Activated gamma-delta T cell (primary cell): Measurements from ENCODE around the gene NFKBIE.

Experiments
- DNase-seq: peaks from one replicate; lab custom pipeline; 2025; lab: John Stamatoyannopoulos, UW

The NFKBIE gene

DNA sequence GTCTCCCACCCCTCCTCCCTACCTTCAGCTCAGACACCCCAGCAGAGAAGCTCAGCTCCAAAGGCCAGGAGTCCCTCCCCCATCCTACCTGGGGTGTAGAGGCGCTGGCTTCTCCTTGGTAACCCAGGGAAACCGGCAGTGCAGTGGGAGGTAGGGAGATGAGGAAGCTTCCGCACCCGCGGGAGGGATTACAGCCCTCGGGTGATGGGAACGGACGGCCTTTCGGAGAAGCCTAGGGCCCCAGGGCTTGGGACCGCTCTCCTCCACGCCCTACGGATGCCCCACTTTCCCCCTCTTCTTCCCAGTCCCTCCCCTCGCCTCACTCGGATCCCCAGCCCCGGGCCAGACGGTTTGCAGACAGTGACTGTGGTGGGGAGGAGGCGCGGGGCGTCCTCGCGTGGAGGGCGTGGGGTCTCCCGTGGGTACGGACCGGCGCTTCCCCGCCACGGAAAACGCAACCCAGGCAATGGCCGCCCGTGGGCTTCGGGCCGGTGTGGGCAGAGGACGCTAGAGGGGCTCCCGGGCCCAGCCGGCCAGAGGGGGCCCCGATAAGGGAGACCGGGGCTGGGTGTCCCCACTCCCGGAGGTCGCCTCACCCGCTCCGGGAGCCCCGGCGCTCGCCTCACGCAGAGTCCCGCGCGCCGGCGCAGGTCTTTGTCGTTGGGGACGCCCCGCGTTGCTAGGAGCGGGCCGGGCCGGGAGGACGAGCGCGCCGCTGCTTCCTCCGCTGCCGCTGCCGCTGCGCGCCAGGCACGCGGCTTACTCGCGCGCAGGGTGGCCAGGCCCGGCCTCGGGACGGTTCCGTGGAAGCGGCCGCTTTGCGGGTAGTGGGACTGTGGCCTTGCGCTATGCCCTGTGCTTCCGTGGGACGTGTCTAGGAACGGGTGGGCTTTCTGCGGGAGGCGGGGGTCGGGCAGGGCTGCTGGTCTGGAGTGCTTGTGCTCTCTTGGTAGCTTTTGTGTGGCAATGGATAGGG, 32.0 kb upstream of the NFKBIE start:
- DNase-seq = no peak

DNA sequence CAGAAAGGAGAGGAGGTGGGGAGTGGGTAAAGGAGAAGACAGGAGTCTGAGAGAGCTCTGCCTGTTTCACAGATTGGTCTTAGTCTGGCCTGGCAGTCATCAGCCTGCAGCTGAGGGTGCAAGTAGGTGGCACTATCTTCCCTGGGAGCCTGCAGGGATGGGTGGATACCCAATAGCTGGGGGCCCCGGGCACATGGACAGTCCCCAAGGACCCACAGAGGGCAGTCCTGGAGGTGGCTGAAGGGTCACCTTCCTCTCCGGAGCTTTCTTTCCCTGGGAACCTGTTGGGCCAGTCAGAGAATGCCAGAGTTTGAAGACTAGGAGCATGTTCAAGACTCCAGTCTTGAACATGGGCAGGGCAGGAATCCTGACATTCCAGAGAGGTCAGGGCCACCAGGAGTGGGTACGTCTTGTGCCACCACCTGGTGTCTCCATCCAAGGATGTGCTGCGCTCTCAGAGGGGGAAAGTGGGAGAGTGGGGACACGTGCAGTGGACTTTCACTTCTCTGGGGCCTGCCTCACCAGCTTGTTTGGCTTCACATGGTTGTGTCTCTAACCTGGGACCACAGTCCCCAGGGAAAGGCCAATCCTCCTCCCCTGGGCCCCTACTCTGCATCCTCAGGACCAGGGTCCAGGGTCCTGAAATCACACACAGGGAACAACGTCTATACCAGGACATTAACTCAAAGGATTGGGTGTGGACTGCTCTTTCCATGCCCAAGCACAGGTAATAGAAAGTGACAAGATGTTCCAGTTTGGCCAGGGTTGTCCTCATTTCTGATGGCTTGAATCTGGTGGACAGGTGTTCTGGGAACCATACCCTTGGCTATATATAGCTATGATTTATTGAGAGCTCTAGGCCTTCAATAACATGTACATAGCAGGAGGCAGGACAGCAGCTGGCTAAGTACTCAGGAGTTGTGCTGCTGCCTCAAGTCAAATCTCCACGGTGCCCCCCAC, 29.8 kb upstream of the NFKBIE start:
- DNase-seq = no peak

DNA sequence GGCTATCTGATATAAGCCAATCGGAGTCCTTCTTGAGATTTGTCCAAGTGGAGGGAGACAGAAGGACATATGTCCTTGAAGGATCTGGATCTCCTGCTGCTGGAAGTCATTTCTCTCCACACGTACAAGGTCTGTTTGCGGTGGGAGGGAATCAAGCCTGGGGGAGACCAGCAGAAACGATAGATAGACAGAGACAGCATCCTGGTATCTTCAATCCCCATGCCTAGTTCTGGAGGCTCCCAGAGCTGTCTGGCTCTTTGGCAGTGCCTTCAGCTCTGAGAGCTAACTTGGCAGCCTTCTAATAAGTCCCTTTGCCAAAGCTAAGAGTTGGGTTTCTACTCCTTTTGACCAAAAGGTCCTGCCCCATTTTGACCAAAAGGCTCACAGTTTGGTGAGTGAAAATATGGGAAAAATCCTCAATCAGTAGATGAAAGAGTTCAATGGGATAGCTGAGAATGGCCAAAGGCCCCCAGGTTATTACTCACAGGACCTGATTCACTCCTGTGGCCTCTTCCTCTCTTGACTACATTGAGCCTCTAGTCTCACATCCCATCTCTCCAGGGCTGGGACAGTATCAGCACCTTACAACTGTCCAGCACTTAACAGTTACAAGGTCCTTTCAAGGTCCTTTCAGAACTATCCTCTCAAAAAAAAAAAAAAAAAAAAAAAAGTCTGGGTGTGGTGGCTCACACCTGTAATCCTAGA, 27.5 kb upstream of the NFKBIE start:
- DNase-seq = no peak

DNA sequence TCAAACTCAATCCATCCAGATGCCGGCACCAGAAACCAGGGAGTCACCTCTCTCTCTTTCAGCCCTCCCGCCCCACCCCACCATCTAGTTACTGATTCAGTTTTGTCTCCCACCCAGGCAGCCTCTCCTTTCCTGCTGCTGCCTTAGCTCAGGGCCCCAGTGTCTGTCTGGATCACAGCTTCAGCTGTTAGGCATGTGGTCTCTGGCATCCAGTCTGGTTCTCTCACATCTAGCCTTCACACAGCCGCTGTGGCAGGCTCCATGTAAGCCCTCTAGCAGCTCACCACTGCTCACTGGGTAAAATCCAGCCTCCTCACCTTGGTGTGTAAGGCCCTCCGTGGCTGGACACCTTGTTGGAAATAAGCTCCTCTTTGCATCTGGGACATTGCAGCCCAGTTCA, 26.5 kb upstream of the NFKBIE start:
- DNase-seq = no peak

DNA sequence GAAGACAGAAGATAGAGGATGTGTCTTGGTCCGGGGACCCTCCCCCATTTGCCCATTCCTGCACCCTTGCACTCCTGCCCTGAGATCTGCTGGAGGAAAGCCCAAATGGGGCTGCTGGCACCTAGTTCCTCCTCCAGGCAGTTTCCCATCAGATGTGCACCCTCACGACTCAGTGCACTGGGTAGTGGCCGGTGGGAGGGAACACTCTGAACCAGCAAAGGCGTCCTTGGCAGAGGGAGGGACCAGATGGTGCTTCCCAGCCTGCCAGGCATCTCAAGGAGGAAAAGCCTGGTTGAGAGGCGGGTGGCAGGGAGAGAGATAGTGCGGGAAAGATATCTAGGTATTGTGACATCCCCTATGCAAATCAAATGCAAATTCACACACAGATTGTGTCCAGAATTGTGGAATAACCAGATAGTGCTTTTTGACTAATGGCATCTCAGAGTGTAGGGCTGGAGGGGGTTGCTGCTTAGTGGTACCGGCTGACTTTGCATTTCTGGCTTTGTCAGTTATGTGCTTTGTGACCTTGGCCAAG, 24.4 kb upstream of the NFKBIE start:
- DNase-seq = no peak

DNA sequence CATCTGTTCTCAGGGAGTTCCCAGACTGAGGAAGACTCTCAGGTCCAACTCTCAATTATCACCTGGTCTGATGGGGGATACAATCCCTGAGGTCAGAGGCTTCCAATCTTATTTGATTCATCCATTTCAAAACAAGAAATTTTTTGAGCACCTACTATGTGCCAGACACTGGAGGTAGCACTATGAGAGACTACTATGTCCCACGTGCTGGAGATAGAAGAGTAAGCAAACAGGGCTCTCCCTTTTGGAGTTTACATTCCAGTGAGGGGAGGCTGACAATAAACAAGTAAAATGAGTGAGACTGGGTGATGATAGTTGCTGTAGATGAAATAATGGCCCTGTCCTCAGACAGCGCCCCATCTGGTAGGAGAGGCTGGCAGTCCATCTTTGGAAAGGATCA, 21.4 kb upstream of the NFKBIE start:
- DNase-seq = no peak

DNA sequence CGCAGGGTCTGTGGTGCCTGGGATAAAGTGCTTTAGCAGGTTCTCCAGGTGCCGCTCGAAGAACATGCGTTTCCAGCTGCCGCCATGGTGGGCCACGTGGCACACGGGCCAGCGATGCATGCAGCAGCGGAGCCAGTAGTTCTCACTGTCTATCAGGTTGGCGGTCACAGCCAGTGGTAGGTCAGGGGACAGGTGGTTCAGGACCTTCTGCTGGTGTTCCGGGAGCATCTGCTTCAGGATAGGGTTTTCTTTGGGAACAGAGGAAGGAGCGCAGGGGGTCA, 20.9 kb upstream of the NFKBIE start:
- no peak for DNase-seq

DNA sequence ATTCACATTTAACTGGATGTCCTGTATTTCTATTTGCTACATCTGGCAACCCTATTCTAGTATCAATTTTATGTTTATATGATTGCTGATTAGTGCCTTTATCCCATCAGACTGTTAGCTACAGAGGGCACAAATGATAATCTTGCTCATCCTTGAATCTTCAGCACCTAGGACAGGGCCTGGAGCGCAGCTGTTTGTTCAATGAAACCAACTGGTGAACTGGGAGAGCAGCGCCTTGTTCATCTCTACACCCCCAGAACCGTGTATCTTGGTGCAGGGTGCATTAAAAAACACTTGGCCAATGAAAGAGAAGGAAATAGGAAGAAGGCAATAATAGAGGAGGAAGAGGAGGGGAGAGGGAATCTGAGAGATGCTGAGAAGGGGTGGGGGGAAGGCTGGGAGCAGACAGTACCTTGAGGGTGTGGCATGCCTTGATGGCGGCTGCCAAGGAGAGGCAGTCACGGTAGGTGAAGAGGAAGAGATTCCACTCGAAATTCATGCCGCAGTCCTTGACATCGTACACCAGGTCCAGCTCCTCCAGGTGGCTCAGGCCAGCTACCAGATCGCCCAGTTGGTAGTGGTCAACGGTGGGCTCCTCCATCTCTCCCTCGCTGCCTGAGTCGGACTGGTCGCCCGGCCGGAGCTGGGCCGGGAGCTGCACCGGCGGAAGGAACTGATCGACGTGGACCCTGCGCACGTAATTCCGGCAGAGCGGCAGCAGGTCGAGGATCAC, 20.4 kb upstream of the NFKBIE start:
- no peak for DNase-seq

DNA sequence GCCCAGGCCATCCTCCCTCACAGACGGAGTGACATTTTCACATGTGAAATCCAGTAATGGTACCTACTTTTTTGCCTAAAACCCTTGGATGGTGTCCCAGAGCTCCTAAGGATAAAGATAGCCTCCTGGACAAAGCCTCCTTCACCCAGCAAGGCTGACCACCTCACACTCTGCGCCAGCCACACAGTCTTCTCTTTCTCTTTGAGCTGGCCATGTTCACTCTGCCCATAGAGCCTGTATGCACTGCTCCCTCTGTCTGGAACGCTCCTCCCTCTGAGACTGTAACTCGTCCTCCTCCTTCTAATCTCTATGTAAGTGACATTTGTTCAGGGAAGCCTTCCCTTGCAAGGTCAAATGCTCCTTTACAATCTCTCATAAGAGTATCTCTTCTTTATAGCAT, 19.5 kb upstream of the NFKBIE start:
- DNase-seq = no peak

DNA sequence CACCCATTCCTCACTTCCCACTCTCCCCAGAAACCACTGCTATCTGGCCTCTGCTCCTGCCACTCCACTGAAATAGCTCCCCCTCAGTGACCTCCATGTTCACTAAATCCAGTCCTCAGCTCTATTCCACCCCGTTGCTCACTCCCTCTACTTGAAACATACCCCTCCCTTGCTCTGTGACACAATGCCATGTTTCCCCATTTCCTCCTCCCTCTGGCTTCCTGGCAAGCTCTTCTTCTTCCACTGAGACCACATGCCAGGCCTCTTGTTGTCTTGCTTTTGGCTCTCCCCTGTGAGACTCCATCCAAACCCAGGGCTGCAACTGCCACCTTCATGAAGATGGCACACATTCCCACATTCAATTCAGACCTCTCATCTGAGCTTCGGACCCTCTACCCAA, 18.8 kb upstream of the NFKBIE start:
- no peak for DNase-seq

DNA sequence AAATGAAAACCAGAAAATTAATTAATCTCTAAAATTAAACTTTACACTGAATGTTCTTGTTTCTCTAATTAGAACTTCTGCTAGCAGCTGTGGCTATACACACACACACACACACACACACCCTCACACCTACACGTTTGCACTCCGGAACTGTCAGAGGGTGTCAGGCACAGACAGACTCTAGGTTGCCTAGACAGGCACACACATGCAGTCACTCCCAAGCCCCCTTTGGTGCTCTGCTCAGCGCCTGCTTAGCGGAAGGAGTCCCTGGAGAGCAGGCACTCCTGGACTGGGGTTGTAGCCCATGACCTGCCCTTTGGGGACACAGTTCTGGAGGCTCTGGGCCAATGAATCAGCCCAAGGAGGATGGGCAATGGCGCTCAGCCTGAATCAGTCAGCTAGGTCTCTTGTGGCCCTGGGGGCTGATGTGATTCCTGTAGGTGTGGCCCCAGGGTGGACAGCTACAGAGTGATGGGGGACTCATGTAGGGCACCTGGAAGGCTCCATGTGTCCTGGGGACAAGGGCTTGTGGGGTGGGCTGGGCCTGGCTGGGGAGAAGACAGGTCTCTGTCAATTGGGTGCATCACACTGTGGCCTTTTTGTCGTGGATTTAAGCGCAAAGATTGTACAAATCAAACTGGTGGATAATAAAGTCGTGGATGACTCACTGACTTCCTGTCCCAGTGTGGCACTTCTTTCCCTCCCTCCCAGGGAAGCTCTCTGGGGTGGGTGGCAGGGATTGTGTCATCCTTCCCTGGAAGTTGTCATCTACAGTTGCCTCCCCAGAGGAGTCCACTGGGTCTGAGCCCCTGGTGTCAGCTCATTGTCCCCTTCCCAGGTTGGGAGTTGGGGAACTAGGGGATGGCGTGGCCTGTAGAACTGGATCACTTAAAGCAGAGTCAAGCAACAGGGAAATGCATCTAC, 13.7 kb upstream of the NFKBIE start:
- DNase-seq = no peak

DNA sequence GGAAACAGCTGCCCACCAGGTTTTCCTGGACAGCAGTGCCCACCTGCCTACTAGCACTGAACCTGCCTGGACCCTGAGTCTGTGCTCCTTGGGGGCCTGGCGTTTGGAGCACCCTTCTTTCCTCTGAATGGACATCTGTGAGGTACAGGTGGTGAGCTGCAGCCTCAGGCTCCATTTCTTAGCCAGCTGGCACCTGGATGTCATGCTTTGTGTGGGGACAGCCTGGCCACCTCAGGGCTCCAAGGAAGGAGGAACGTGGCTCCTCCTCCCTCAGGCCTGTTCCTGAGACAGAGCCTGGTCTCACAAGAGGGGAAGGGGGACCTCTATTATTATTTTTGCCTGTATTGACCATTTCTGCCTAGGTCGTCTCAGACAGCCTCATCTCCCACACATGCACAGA, 13.0 kb upstream of the NFKBIE start:
- no peak for DNase-seq

DNA sequence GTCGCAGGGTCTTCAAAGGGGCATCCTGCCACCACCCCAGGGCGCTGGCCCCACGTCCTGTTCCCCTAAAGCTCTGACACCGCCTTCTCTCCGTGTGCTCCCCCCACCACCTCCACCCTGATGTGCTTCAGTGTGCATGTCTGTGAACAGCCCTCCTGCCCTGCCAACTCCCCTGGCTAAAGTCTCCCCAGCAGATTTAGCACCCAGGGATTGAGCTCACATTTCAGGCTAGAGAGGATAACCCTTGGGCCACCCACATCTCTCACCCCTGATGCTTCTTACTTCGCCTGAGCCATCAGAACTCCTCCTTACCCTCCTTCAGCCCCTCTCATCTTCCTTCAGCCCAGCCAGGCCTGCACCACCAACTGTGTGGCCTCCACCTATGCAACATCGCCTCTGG, 12.4 kb upstream of the NFKBIE start:
- no peak for DNase-seq

DNA sequence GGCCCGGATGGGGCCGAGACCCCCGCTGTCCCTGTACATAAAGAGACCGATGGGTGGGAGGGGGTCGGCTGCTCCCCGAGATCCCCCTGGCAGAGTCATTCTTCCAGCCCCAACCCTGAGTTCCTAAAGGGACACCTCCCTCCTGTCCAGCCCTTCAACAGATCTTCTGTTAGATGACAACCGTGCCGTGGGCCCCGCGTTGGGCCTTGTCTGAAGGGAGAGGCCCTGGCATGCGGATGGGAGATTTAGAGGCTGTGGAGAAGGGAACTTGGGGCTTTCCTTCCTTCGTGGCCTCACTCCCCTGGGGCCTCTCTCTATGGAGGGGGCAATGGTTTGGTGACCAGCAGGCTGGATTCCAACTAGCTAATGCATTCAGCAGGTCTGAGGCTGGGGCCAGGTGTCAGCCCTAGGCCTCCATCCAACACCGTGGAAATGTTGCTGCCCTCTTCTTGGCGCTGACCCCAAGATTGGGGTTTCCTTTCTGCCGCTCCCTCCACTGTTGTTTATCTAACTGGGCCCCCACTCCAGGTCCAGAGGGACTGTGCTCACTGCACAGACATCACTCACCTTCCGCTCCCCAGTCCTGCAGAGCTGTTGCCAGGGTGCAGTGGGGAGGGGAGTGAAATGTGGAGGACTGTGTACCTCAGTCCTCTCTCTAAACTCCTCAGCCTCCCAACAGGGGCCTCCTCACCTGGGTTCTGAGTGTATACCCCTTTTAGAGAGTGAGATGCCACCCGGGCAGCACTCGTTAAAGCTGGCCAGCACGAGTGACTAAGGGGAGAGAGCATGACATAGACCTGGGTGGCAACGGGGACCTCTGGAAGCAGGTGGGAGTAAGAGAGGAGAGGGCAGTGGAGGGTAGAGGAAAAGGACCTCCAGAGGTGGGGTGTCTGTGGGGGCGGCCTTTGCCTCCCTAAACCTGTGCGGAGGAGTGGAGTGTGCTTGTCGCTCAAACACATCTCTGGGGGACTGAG, 11.6 kb upstream of the NFKBIE start:
- DNase-seq = no peak

DNA sequence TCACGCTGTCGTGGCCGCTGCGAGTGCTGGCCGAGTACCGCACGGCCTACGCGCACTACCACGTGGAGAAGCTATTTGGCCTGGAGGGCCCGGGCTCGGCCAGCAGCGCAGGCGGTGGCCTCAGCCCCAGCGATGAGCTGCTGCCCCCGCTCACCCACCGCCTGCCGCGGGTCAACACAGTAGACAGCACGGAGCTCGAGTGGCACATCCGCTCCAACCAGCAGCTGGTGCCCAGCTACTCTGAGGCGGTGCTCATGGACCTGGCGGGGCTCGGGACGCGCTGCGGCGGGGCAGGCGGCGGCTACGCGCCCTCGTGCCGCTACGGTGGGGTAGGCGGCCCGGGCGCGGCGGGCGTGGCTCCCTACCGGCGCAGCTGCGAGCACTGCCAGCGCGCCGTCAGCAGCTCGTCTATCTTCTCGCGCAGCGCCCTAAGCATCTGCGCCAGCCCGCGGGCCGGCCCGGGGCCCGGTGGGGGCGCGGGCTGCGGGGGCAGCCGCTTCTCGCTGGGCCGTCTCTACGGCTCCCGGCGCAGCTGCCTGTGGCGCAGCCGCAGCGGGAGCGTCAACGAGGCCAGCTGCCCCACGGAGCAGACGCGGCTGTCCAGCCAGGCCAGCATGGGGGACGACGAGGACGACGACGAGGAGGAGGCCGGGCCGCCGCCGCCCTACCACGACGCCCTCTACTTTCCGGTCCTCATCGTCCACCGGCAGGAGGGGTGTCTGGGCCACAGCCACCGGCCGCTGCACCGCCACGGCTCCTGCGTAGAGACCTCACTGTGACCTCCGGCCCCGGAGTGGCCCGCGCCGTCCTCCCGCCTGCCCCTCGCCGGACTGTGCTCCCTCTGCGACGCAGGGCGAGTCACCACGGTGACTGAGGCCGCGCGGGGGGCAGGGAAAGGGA, 10.6 kb upstream of the NFKBIE start:
- DNase-seq = no peak

DNA sequence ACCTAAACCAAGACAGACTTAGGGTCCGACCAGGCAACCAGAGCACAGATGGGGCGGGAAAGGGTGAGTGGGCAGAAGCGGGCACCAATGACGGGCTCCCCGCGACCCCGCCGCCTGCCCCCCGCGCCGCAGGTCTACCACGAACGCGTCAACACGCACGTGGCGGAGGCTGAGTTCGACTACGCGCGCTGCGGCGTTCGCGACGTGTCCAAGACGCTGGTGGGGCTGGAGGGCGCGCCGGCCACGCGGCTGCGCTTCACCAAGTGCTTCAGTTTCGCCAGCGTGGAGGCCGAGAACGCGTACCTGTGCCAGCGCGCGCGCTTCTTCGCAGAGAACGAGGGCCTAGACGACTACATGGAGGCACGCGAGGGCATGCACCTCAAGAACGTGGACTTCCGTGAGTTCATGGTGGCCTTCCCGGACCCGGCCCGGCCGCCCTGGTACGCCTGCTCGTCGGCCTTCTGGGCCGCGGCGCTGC, 10.0 kb upstream of the NFKBIE start:
- DNase-seq = no peak

DNA sequence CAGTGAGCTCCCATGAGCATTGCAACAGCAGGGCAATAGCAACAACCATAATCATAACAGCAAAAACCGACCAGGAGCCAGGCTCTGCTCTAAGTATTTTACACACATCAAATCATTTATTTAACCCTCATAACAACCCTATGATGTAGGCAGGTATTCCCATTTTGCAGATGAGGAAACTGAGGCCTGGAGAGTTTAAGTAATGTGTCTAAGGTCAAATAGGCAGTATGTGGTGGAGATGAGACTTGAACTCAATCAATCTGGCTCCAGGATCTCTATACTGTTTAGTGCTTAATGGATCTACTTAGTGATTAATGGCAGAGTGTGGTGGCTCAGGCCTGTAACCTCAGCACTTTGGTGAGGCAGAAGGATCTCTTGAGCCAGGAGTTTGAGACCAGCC, 8.3 kb upstream of the NFKBIE start:
- no peak for DNase-seq

DNA sequence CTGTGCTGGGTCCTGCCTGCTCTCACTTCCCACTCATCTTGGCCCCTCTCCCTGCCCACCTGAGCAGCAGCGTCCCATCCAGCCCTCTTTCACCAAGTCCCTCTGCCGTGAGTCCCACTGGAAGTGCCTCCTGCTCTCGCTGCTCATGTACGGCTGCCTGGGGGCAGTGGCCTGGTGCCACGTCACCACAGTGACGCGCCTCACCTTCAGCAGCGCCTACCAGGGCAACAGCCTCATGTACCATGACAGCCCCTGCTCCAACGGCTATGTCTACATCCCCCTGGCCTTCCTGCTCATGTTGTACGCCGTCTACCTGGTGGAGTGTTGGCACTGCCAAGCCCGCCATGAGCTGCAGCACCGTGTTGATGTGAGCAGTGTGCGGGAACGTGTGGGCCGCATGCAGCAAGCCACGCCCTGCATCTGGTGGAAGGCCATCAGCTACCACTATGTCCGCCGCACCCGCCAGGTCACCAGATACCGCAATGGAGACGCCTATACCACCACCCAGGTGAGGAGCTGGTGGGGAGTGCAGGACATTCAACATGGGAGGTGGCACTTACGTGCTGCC, 7.7 kb upstream of the NFKBIE start:
- DNase-seq = no peak
